GM15510 (cell line): ENCODE data around the gene ASGR1.

Source experiments
- POLR2A ChIP-seq: IDR thresholded peaks from 3 replicates; pipeline ENCODE4 v1.6.1; 2011; ENCODE audit warnings: borderline replicate concordance; ENCODE audit not compliant: insufficient read length; ENCODE audit errors: extremely low read depth

The ASGR1 gene

GRCh38 chr17:7177954-7178477, 1.2 kb downstream of the ASGR1 start:
- TF ChIP-seq POLR2A: no peak

GRCh38 chr17:7177191-7177953, 1.8 kb downstream of the ASGR1 start:
- TF ChIP-seq POLR2A: no peak

GRCh38 chr17:7176841-7177190, 2.4 kb downstream of the ASGR1 start:
- no peak for TF ChIP-seq POLR2A

- no peak for TF ChIP-seq POLR2A
Observed at GRCh38 chr17:7176107-7176840, 2.9 kb downstream of the ASGR1 start.

- TF ChIP-seq POLR2A: no peak
Observed at GRCh38 chr17:7175330-7175733, 3.8 kb downstream of the ASGR1 start.

- no peak for TF ChIP-seq POLR2A
Observed at GRCh38 chr17:7174603-7175326, 4.4 kb downstream of the ASGR1 start.

GRCh38 chr17:7173687-7174602, 5.2 kb downstream of the ASGR1 start:
- TF ChIP-seq POLR2A: no peak

- no peak for TF ChIP-seq POLR2A
Observed at GRCh38 chr17:7167832-7168231, 11.3 kb downstream of the ASGR1 start.

- TF ChIP-seq POLR2A: no peak
Observed at GRCh38 chr17:7166873-7167272, 12.3 kb downstream of the ASGR1 start.

- TF ChIP-seq POLR2A: no peak
Observed at GRCh38 chr17:7156342-7156940, 22.7 kb downstream of the ASGR1 start.

- no peak for TF ChIP-seq POLR2A
Observed at GRCh38 chr17:7147772-7148171, 31.4 kb downstream of the ASGR1 start.

- no peak for TF ChIP-seq POLR2A
Observed at GRCh38 chr17:7146115-7146514, 33.1 kb downstream of the ASGR1 start.

- TF ChIP-seq POLR2A: no peak
Observed at GRCh38 chr17:7144213-7144612, 35.0 kb downstream of the ASGR1 start.

GRCh38 chr17:7141824-7142223, 37.3 kb downstream of the ASGR1 start:
- no peak for TF ChIP-seq POLR2A
